Esophagus muscularis mucosa (tissue), 4 donors: ENCODE measurements around the gene NRP1.

ENCODE experiments used
- CTCF ChIP-seq, 3 experiments: fragments of 200-600 bp in 2 of 3; fragments of 450-650 bp in 1 of 3; sonication (generic) in 2 of 3; IDR thresholded peaks; one replicate each; pipeline ENCODE4 v1.5.1; 2017 to 2019; ENCODE audit warnings: antibody characterized with exemption in 3 of 3, mild to moderate bottlenecking in 2 of 3, moderate library complexity in 1 of 3
- EP300 ChIP-seq: sonication (generic); formaldehyde crosslinking; IDR thresholded peaks from one replicate; pipeline ENCODE4 v1.6.1; 2017; ENCODE audit warnings: antibody characterized with exemption
- POLR2A ChIP-seq: fragments of 450-650 bp; IDR thresholded peaks from one replicate; pipeline ENCODE4 v1.6.1; 2017; ENCODE audit warnings: antibody characterized with exemption, moderate library complexity, mild to moderate bottlenecking, low read depth

- TF ChIP-seq CTCF (IDR thresholded peaks at IDR 0.05) (no peak), EP300 (no peak), POLR2A (no peak)
Observed at GRCh38 chr10:33151344-33151864, 183.1 kb downstream of the NRP1 start.
